ENCODE data around the gene FRG2C.
"Not testable (repeated sequence)": the region's sequence is repeated elsewhere in the genome, so short reads cannot be mapped to it uniquely, and the experiment has no call there.

The FRG2C gene

GRCh38 chr3:75641107-75641517, 23.0 kb upstream of the FRG2C start:
- DNase-seq = peak; percentile 90
- H3K14ac ChIP-seq (ENCODE audit: low read length in 2 of 2); H2AK5ac ChIP-seq (ENCODE audit: low read length, severe bottlenecking); H3K4me1 ChIP-seq (ENCODE audit: control insufficient read depth, insufficient read depth, low read depth, low read length); H2BK5ac ChIP-seq (ENCODE audit: low read depth, low read length, poor library complexity, severe bottlenecking); H3K9me3 ChIP-seq (ENCODE audit: control insufficient read depth, low read length); H4K91ac ChIP-seq (ENCODE audit: low read length); H3K27ac ChIP-seq (ENCODE audit: low read length, poor library complexity, severe bottlenecking); H3K27me3 ChIP-seq (ENCODE audit: control insufficient read depth in 1 of 2, insufficient read depth in 1 of 2, low read length in 2 of 2); H2BK12ac ChIP-seq (ENCODE audit: low read length in 2 of 2); H2BK15ac ChIP-seq (ENCODE audit: low read depth, poor library complexity, severe bottlenecking); H3K79me1 ChIP-seq (replicated peaks; ENCODE audit: low read length, poor library complexity, severe bottlenecking); H3K36me3 ChIP-seq (ENCODE audit: control insufficient read depth in 1 of 2, insufficient read depth in 2 of 2, low read depth in 1 of 2, low read length in 2 of 2); H2BK120ac ChIP-seq (ENCODE audit: low read depth, low read length); H3K4ac ChIP-seq (ENCODE audit: low read depth in 1 of 2, low read length in 2 of 2); H3K23ac ChIP-seq (ENCODE audit: low read length in 2 of 2): not testable (repeated sequence)
- H3K4me3 ChIP-seq (ENCODE audit: insufficient read depth in 1 of 2, low read depth in 1 of 2, low read length in 2 of 2) = peak overlapping the region; percentile 60 to 91
- peak overlapping the region; percentile 72 for H4K8ac ChIP-seq (ENCODE audit: low read length)
- peak overlapping the region; percentile 85 for H3K9ac ChIP-seq (ENCODE audit: low read length)
- H2AFZ ChIP-seq (ENCODE audit: low read depth, low read length) = peak overlapping the region; percentile 10
- peak overlapping the region; percentile 64 for H3K4me2 ChIP-seq (ENCODE audit: low read length, poor library complexity, severe bottlenecking)
- peak overlapping the region; percentile 28 to 56 for H3K18ac ChIP-seq (ENCODE audit: low read depth in 1 of 2, low read length in 2 of 2)
- WGBS = under 1% methylated on average over 16 of the region's 16 CpGs

GRCh38 chr3:75643031-75643800, 20.9 kb upstream of the FRG2C start:
- not testable (repeated sequence) for H3K9me3 ChIP-seq (ENCODE audit: control insufficient read depth, low read length); H3K27me3 ChIP-seq (ENCODE audit: control insufficient read depth in 1 of 2, insufficient read depth in 1 of 2, low read length in 2 of 2); H3K79me1 ChIP-seq (replicated peaks; ENCODE audit: low read length, poor library complexity, severe bottlenecking); H3K4me2 ChIP-seq (ENCODE audit: low read length, poor library complexity, severe bottlenecking); H3K36me3 ChIP-seq (ENCODE audit: control insufficient read depth in 1 of 2, insufficient read depth in 2 of 2, low read depth in 1 of 2, low read length in 2 of 2); H4K91ac ChIP-seq (ENCODE audit: low read length); H3K18ac ChIP-seq (ENCODE audit: low read depth in 1 of 2, low read length in 2 of 2); H2AK5ac ChIP-seq (ENCODE audit: low read length, severe bottlenecking); H2BK5ac ChIP-seq (ENCODE audit: low read depth, low read length, poor library complexity, severe bottlenecking); H4K8ac ChIP-seq (ENCODE audit: low read length); H2BK12ac ChIP-seq (ENCODE audit: low read length in 2 of 2); H2BK15ac ChIP-seq (ENCODE audit: low read depth, poor library complexity, severe bottlenecking); H3K14ac ChIP-seq (ENCODE audit: low read length in 2 of 2); H2AFZ ChIP-seq (ENCODE audit: low read depth, low read length); H3K23ac ChIP-seq (ENCODE audit: low read length in 2 of 2); H3K4ac ChIP-seq (ENCODE audit: low read depth in 1 of 2, low read length in 2 of 2); H3K4me1 ChIP-seq (ENCODE audit: control insufficient read depth, insufficient read depth, low read depth, low read length); H3K27ac ChIP-seq (ENCODE audit: low read length, poor library complexity, severe bottlenecking); H2BK120ac ChIP-seq (ENCODE audit: low read depth, low read length)
- peak overlapping the region in 1 of 2 experiments; percentile 68 for H3K4me3 ChIP-seq (ENCODE audit: insufficient read depth in 1 of 2, low read depth in 1 of 2, low read length in 2 of 2)
- peak overlapping the region; percentile 65 for H3K9ac ChIP-seq (ENCODE audit: low read length)
- 27% methylated on average over 12 of the region's 20 CpGs for WGBS
- DNase-seq = peak; percentile 58

- H3K14ac ChIP-seq (ENCODE audit: low read length in 2 of 2); H3K4me3 ChIP-seq (ENCODE audit: insufficient read depth in 1 of 2, low read depth in 1 of 2, low read length in 2 of 2); H3K27ac ChIP-seq (ENCODE audit: low read length, poor library complexity, severe bottlenecking); H2BK120ac ChIP-seq (ENCODE audit: low read depth, low read length); H2BK15ac ChIP-seq (ENCODE audit: low read depth, poor library complexity, severe bottlenecking); DNase-seq; H3K79me1 ChIP-seq (replicated peaks; ENCODE audit: low read length, poor library complexity, severe bottlenecking); H3K9ac ChIP-seq (ENCODE audit: low read length); H3K18ac ChIP-seq (ENCODE audit: low read depth in 1 of 2, low read length in 2 of 2); H4K8ac ChIP-seq (ENCODE audit: low read length); H2BK12ac ChIP-seq (ENCODE audit: low read length in 2 of 2); H3K4me2 ChIP-seq (ENCODE audit: low read length, poor library complexity, severe bottlenecking); H3K36me3 ChIP-seq (ENCODE audit: control insufficient read depth in 1 of 2, insufficient read depth in 2 of 2, low read depth in 1 of 2, low read length in 2 of 2); H3K9me3 ChIP-seq (ENCODE audit: control insufficient read depth, low read length); H2BK5ac ChIP-seq (ENCODE audit: low read depth, low read length, poor library complexity, severe bottlenecking); H2AK5ac ChIP-seq (ENCODE audit: low read length, severe bottlenecking); H2AFZ ChIP-seq (ENCODE audit: low read depth, low read length); H4K91ac ChIP-seq (ENCODE audit: low read length); H3K27me3 ChIP-seq (ENCODE audit: control insufficient read depth in 1 of 2, insufficient read depth in 1 of 2, low read length in 2 of 2); H3K4ac ChIP-seq (ENCODE audit: low read depth in 1 of 2, low read length in 2 of 2); H3K23ac ChIP-seq (ENCODE audit: low read length in 2 of 2); H3K4me1 ChIP-seq (ENCODE audit: control insufficient read depth, insufficient read depth, low read depth, low read length): not testable (repeated sequence)
- WGBS = 80% methylated on average over 2 of the region's 4 CpGs
Observed at GRCh38 chr3:75645548-75645947, 18.6 kb upstream of the FRG2C start.

GRCh38 chr3:75650191-75650590, 13.9 kb upstream of the FRG2C start:
- whole genome bisulfite sequencing = 68% methylated on average over 6 of the region's 9 CpGs
- H3K18ac ChIP-seq (ENCODE audit: low read depth in 1 of 2, low read length in 2 of 2) = no peak overlapping the region
- H2BK15ac ChIP-seq (ENCODE audit: low read depth, poor library complexity, severe bottlenecking) = no peak overlapping the region

More at GRCh38 chr3:75650191-75650590, 13.9 kb upstream of the FRG2C start:
- H2BK120ac ChIP-seq (ENCODE audit: low read depth, low read length) = no peak overlapping the region
- no peak overlapping the region for H3K9ac ChIP-seq (ENCODE audit: low read length)
- H3K9me3 ChIP-seq (ENCODE audit: control insufficient read depth, low read length) = no peaks in the 10 kb centered on the region
- H3K36me3 ChIP-seq (ENCODE audit: control insufficient read depth in 1 of 2, insufficient read depth in 2 of 2, low read depth in 1 of 2, low read length in 2 of 2) = no peaks in the 10 kb centered on the region
- H3K79me1 ChIP-seq (replicated peaks; ENCODE audit: low read length, poor library complexity, severe bottlenecking) = no peaks in the 10 kb centered on the region
- no peak overlapping the region for H3K23ac ChIP-seq (ENCODE audit: low read length in 2 of 2)
- no peaks in the 10 kb centered on the region for H3K4me1 ChIP-seq (ENCODE audit: control insufficient read depth, insufficient read depth, low read depth, low read length)
- H2AK5ac ChIP-seq (ENCODE audit: low read length, severe bottlenecking) = no peak overlapping the region
- H3K4me3 ChIP-seq (ENCODE audit: insufficient read depth in 1 of 2, low read depth in 1 of 2, low read length in 2 of 2) = no peak overlapping the region
- no peak for DNase-seq
- H2AFZ ChIP-seq (ENCODE audit: low read depth, low read length) = no peak overlapping the region
- no peak overlapping the region for H3K4ac ChIP-seq (ENCODE audit: low read depth in 1 of 2, low read length in 2 of 2)
- H2BK5ac ChIP-seq (ENCODE audit: low read depth, low read length, poor library complexity, severe bottlenecking) = no peak overlapping the region
- H4K91ac ChIP-seq (ENCODE audit: low read length) = no peak overlapping the region
- H4K8ac ChIP-seq (ENCODE audit: low read length) = no peak overlapping the region
- no peak overlapping the region for H3K27ac ChIP-seq (ENCODE audit: low read length, poor library complexity, severe bottlenecking)
- H3K4me2 ChIP-seq (ENCODE audit: low read length, poor library complexity, severe bottlenecking) = no peak overlapping the region
- no peak overlapping the region for H2BK12ac ChIP-seq (ENCODE audit: low read length in 2 of 2)
- H3K14ac ChIP-seq (ENCODE audit: low read length in 2 of 2) = no peak overlapping the region
- peaks cover 2 to 10% of the 10 kb centered on the region in 2 experiments for H3K27me3 ChIP-seq (ENCODE audit: control insufficient read depth in 1 of 2, insufficient read depth in 1 of 2, low read length in 2 of 2)

All from mesenchymal stem cell (in vitro differentiated cells and primary cell).